ENCODE results near the gene ARHGEF37.
"Not testable (repeated sequence)": the region's sequence is repeated elsewhere in the genome, so short reads cannot be mapped to it uniquely, and the experiment has no call there.

Gene ARHGEF37

DNA sequence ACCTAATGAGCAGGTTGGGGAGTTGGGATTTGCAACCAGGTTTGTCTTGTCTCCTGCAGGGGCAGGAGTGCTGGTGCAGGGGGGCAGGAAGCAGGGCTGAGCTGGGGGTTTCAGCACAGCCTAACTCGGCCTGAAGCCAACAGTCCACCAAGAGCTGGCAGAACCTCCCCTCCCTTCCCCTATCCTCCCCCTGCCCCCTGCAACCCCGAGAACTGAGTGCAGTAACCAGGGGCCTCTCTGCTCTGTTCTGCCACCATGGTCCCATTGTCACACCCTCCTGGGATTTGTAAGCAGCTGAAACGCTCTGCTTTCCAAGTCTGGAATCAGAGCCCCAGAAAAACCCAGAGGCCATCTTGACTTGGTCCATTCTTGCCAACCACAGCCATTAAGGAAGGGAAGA, 72.9 kb downstream of the ARHGEF37 start:
- DNase-seq, result no peak

DNA sequence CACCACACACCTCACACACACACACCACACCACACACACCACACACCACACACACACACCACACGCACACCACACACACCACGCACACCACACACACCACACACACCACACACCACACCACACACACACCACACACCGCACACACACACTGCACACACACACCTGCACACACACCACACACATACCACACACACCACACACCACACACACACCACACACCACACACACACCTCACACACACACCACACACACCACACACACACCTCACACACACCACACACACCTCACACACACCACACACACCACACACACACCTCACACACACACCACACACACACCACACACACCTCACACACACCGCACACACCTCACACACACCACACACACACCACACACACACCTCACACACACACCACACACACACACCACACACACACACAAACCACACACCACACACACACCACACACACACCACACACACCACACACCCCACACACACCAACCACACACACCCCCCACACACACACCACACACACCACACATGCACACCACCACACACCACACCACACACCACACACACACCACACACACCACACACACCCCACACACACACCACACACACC, 73.7 kb downstream of the ARHGEF37 start:
- no peak for DNase-seq

DNA sequence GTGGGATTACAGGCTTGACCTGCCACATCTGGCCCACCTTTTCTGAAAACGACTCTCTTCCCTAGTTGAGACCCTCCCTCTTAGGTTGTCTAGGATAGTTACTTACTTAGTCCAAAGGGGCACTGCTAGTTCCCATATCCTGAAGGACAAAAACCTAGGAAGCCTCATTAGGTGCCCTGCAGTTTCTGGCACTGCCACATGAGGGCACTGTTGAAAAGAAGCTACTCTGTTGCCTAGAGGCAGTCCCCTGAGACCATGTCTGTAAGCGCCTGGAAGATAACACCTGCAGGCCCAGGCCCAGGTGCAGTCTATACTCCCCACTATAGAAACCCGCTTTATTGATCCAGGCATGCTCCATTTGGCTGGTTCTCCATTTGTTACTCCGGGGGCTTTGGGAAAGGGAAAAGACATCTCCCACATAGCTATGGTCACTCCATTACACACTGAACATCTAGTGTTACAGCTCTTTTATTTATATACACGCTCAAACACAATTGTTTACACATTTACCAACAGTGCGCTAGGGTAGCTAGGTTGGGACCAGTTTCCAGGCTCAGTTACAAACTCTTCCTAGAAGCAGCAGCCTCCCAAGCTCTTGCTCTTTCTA, 75.4 kb downstream of the ARHGEF37 start:
- DNase-seq, result no peak

DNA sequence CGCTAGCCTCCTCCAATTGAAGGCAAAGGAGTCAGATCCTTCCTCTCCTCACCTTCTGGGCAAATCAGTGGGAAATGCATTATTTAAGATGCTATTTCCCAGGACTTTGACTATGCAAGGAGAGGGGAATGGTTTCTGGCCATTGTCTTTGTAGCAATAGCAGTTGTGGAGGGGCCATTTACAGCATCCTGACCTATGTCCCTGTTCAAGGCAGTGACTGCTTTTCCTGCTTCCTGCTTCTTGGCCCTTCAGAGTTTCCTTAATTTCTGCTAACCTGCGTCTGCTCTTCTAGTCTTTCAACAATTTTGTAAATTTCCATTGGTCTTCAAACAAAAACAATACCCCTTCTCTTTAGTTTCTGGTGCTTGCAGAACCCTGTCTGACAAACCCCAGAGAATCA, 76.0 kb downstream of the ARHGEF37 start:
- DNase-seq, result no peak

DNA sequence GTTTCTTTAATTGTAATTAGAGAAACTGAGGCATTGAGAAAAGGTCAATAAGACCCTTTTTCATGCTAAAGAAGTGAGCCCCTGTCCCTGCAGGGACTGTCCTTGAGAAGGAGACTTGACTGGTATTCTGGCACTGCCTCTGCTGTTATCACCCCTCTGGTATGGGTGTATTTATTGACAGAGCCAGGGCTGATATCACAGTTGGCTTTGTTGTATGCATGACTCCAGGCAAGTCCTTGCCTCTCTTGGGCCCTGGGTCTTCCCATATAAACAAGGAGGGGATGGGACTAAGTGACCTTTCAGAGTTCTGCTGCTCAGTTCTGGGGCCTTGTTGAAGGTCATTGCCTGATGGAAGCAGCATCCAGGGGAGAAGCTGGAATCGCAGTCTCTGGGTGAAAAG, 77.0 kb downstream of the ARHGEF37 start:
- DNase-seq, result no peak

DNA sequence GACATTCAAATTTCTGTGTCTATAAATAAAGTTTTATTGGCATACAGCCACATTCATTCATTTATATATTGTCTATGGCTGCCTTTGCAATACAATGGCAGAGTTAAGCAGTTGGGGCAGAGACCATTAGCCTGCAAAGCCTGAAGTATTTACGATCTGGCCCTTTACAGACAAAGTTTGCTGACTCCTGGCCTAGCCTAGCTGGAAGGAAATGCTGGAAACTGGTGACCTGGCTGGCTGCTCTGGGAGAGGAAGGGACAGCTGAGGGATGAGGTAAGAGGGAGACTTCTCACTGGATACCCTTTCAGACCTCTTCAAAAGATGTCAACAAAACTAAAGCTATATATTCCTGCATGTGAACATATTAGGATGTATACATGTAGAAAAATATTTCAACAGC, 82.8 kb downstream of the ARHGEF37 start:
- DNase-seq, result no peak

DNA sequence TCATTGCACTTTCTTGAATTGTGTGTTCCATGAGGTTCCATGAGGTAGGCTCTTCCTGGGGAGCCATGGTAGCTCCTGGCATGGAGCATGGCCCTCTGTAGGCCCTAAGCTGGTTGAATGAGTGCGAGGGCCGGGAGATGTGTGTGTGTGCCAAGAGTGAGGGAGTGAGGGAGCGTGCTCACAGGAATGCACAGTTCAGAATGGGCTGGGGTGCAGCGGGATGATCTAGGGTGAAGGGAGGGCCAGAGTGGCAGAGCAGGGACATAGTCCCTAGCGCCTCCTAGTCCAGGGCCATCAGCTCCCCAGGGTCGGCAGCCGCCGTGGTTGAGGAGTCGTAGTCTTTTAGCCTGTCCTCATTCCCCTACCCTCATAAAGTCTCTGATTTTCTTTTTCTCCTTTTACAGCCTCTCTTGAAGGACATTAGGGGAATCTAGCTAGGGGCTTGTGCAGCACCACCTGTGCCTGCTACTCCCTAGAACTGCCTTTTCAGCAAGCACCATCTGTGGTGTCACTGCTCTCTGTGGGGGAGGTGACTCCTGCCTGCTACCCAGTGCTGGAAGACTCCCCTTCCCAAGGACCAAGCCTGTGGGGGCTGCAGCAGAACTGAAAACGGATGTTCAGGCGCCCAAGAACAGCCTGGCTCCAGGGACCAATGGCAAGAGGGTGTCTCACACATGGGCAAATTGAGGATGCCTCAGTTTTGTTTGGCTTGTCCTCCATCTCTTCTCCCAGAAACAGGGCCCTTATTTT, 83.5 kb downstream of the ARHGEF37 start:
- no peak for DNase-seq

DNA sequence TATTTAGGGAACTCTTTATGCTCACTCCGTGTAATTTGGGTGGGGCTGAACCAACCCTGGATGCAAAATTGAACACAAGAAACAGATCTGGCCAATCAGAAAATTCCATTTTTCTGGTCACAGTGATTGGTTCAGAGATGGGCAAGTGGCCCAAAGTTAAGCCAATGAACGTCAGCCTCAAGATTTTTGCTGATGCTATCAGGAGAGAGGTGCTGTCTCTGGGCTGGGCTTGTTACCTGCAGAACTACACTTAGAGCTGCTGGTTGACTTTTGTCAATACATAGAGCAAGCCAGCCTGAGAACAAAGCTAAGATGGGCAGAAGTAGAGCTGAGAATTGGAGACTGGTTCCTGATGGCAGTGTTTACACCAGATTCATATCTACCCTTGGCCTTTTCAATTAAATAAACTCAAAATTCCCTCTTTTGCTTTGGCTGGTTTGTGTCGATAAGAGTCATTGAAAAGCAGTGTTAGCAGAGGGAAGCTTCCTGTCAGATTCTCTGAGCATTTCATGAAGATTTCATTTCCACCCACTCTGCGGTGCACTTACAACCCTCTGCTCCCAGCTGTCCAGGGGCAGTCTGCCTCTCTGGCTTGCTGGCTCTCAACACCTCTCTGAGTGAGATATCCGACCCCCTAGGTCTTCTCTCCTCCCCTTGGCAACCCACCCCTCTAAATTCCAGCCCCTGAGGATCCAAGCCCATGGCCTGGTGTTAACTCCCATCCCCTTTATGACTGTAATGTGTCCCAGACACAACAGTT, 84.3 kb downstream of the ARHGEF37 start:
- no peak for DNase-seq

DNA sequence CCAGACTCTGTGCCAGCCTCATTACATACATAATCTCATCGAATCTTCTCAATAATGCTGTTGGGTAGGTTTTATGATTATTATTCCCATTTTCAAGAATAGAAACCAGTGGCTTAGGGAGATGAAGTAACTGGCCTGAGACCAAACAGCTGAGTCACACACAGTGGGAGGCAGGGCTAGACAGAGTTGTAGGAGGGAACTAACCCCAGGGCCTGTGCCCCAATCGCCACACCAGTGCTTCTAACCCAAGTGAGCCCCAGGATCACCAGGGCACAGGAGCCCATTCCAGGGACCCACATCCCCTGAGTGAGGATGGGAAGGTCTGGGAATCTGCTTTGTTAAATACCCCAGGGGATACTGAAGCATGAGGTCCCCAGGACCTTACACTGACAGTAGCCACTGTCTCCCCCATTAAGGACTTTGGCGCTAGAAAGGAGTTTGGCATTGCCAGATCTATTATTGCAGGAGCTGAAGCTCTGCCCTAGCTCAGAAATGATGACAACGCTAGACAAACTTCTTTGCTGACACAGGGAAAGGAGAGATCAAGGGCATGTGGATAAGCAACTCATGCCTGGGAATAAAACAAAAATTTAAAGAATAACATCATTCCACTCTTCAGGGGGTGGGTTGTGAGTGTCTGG, 85.0 kb downstream of the ARHGEF37 start:
- no peak for DNase-seq

DNA sequence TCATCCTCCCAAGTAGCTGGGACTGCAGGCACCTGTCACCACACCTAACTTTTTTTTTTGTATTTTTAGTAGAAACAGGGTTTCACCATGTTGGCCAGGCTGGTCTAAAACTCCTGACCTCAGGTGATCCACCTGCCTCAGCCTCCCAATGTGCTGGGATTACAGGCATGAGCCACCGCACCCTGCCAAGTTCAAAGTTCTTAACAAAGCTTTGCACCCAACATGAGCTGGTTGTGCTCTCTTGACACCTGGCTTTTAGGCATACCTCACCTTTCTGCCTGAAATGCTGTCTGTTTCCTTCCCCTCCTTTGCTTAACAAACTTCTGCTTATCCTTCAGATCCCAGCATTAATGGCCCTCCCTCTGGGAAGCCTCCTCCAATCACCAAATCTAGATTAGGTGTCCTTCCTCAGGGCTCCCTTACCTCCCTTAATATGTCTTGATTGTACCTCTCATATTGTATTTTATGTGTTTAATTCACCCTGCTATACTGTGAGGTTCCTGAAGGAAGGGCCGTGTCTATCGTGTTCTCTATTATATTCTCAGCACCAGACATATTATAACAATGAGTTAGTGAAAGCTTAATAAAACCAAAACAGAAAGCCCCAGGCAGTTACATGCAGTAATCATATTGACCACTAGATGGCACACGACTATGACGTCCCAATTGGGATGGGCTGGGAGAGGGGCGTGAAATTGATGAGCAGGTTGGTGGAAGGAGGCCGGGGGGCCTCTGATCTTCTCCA, 86.0 kb downstream of the ARHGEF37 start:
- DNase-seq, result no peak

DNA sequence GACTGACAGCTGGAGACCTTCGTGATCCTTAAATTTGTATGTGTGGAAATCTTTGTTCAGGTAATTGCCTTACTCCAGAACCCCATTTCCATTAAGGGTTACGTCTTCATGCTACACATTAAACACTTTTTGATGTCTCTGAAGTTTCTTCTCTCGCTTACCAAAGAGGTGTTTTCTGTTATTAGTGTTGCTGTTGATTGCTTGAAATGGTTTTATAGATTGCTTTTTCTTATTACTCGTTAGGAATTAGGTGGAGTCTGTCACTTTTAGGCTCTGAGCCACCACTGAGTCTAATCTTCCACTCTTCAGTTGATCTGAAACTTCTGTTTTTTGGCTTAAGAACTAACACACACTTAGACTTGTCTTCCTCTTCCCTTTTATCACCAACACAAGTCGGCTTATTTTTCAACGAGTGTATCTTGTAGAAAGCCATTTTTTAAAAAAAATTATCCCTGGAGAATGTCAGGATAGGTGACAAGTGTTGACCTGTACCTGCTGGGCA, 86.6 kb downstream of the ARHGEF37 start:
- DNase-seq, result no peak

DNA sequence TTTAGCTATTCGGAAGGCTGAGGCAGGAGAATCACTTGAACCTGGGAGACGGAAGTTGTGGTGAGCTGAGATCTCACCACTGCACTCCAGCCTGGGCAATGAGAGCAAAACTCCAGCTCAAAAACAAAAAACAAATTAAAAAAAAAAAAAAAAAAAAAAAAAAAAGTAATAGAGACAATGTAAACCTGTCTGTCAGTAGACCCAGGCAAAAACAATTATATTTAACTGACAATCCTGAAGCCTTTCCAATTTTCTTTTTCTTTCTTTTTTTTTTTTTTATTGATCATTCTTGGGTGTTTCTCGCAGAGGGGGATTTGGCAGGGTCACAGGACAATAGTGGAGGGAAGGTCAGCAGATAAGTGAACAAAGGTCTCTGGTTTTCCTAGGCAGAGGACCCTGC, 88.0 kb downstream of the ARHGEF37 start:
- not testable (repeated sequence) for DNase-seq

DNA sequence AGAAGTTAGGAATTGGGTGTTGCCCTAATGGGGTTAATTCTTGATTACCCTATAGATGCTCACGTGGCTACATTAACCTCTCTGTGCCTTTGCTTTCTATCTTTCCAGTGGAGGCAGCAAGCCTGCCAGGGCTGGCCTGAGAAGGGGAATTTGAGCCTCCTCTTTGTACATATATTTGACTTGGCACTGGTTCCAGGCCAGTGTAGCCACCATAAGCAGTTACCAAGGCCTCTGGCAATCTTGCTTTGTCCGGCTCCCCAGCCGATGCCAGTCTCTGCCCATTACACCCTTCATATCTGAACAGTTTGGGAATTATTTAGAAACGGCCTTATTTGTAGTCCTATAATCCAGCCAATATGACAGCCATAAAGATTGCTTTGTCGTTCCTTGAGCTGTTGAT, 90.2 kb downstream of the ARHGEF37 start:
- DNase-seq, result no peak

DNA sequence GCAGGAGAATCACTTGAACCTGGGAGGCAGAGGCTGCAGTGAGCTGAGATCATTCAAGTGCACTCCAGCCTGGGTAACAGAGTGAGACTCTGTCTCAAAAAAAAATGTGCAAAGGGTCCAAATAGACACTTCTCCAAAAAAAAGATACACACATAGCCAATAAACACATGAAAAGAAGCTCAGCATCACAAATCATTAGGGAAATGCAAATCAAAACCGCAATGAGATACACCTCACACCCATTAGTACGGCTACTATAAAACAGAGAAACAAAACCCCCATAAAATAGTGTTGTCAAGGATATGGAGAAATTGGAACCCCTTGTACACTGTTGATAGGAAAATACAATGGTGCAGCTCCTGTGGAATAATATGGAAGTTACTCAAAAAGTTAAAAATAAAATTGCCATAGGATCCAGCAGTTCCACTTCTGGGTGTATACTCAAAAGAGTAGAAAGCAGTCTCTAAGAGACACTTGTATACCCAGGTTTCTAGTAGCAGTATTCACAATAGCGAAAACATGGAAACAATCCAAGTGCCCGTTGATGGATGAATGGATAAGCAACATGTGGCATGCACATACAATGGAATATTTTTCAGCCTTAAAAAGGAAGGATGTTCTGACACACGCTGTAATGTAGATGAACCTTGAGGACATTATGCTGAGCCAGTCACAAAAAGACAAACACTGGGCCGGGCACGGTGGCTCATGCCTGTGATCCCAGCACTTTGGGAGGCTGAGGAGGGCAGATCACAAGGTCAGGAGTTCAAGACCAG, 91.6 kb downstream of the ARHGEF37 start:
- DNase-seq, result no peak

DNA sequence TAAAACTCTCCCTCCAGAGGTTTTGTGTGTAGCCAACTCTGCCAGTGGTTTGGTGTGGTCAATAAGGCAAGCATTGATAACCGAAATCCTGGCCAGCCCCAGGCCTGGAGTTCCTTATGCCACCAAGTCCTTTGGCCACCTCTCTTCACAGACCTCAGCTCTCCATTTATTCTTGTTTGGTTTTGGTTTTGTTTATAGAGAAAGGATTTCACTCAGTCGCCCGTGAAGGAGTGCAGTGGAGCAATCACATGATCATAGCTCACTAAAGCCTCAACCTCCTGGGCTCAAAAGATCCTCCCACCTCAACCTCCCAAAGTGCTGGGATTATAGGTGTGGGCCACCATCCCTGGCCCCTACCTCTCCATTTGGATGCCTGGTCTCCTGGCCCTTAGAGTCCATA, 93.4 kb downstream of the ARHGEF37 start:
- DNase-seq, result no peak

DNA sequence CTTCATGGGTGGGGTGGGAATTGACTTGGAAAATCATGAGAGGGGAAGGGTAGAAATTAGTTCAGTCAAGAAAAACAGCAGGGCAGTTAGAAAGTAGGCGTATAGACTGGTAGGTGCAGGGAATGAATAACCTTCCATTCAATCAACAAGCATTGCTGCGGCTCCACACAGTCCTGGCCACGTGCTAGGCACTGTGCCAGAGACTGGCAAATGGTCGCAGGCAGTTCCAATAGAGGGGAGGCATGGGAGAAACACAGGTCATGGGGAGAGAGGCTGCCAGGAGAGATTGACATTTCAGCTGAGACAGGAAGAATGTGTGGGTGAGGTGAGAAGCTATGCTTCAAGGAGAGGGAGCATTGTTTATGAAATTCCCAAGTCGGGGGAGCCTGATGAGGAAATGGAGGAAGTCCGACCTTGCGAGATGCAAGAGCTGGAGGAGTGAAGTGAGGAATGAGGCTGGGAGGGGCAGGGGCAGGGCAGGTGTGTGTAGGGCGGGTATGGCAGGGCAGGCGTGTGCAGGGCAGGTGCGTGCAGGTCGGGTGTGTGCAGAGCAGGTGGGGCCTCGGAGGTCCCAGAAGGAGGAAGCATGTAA, 94.4 kb downstream of the ARHGEF37 start:
- DNase-seq, result no peak

DNA sequence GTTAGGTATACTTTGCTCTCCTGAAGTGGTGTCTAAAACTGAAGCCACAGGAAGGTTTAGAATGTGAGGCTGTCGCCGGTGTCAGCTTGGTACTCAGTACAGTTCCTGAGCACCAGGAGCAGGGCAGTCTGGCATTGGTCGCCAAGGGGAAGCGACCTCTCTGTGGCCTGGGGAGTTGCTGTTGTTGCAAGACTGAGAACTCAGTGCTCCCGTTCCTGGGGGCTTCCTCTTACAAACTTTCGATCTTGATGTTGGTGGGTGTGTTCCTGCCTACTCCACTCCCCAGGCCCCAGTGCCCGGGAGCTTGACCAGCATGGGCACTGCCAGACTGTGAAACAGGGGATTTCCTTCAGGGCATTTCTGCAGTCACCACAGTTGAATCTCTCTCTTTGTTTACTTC, 96.4 kb downstream of the ARHGEF37 start:
- DNase-seq, result no peak

DNA sequence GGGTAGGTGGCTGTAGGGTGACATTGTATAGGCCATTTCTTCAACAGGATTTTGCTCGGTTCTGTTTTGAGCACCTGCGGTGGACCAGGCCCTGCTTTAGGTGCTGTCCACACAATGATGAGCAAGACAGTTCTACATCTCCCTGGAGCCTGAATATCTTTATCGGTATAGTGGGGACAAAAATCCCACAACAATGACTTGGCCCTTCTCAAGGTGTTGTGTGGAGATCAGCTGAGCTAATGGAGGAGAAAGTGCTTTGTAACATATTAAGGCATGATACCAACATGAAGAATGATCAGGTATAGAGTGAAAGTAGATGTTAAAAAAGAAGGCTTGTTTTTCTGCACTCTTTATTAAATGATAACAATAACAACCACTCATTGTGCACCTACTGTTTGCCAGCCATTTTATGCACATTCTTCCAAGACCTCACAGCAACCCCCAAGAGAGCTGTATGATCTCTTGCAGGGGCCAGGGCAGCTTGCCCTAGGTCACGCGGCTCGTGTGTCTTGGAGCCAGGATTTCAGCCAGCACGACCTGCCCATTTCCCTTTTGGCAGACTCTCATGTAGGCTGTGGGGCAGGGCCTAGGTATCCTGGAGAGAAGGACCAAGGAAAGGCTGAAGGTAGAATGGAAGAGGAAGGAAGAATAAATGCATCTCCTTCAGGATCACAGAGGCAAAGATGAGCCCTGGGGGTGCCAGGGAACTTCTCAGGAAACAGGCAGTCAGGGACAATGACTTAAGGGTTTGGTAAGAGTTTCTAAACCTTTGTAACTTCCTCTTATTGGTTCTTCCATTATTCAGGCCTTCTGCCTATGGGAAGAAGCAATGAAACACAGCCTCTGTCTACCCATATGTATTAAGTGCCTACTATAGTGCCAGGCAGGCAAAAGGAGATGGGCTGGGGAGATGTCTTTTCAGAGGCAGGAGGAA, 98.8 kb downstream of the ARHGEF37 start:
- no peak for DNase-seq

DNA sequence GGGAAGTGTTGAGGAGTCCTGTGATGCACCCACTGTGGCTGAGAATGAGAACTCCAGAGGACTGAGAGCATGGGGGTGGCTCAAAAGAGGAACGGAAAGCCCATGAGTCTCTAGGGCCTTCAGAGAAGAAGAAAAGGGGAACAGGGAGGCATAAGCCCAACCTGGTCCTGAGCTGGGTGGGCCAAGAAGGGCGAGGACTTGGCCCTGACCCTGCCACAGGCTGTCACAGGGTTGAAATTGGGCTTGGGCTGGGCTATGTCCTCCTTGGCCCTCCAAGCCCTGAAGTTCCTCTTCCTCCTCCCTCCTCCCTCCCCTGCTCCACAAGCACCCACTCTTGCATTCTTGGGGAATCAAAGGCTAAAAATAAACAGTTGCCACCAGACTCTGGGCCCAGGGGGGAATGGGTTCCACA, 99.5 kb downstream of the ARHGEF37 start:
- no peak for DNase-seq

DNA sequence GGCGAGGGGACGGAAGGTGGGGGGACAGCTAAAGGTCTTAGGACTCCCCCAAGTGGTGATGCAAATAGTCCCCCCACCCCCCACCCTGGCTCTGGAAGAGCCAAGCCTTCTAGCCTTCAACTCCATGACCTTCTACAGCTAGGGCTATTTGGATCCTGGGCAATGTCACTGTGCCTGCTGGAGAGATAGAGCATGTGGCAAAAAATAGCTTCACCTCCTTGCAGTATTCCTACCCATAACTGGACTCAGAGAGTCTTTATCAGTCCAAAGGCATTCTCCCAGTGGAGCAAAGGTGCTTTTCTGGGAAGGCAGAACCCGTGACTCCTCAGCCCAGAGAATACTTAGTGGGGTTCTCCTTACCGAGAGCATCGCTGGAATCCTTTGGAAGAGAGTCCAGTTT, 100.0 kb downstream of the ARHGEF37 start:
- DNase-seq, result no peak
